GM12873 (cell line): Measurements from ENCODE around the gene SLC1A4.

Experiments
- CTCF ChIP-seq: IDR thresholded peaks from 2 replicates; pipeline ENCODE4 v1.5.1; 2012; ENCODE audit warnings: low read depth, mild to moderate bottlenecking, moderate library complexity, low read length, control low read depth; ENCODE audit not compliant: insufficient read depth; ENCODE audit errors: missing control alignments

SLC1A4 gene

GRCh38 chr2:64980183-64980582 is 9.0 kb upstream of the SLC1A4 start:
- no peak for TF ChIP-seq CTCF

GRCh38 chr2:64982311-64982857 is 6.8 kb upstream of the SLC1A4 start:
- no peak for TF ChIP-seq CTCF

- no peak for TF ChIP-seq CTCF
Observed at GRCh38 chr2:64982932-64983331, 6.3 kb upstream of the SLC1A4 start.

- no peak for TF ChIP-seq CTCF
Observed at GRCh38 chr2:64985447-64985846, 3.8 kb upstream of the SLC1A4 start.

- no peak for TF ChIP-seq CTCF
Observed at GRCh38 chr2:64987001-64987955, 1.9 kb upstream of the SLC1A4 start.

GRCh38 chr2:64987956-64988419 is 1.2 kb upstream of the SLC1A4 start:
- no peak for TF ChIP-seq CTCF

- TF ChIP-seq CTCF: peak; percentile 40
Observed at GRCh38 chr2:64988420-64989125, 626 bp upstream of the SLC1A4 start.
